Pericardium fibroblast (primary cell): ENCODE results near the gene TBC1D22B. TPM values are rescaled to one million over a fixed set of nuclear protein-coding genes. Genes with fewer than 3 reads are reported as not detected.

Experiments
- total RNA-seq: library from RNA; depleted of rRNA; stranded (reverse); fragments of >200 nt; gene quantifications from 2 replicates; pipeline ENCODE4 v1.2.3, GENCODE V29; 2015

TBC1D22B gene
- 2.7 and 4.6 TPM in 2 replicates for total RNA-seq

GRCh38 chr6:37257634-37258404 is at the start of gene TBC1D22B, which contains the start of gene TMEM217:
TBC1D22B (plus strand) TSS chr6:37257772; CDS start chr6:37257918, 146 bp downstream.
TMEM217 (minus strand) TSS chr6:37258144; CDS start chr6:37219030, 39,114 bp downstream.

GRCh38 chr6:37353761-37354525 is 96.4 kb downstream of the TBC1D22B start, which contains the start of gene RNF8:
RNF8 (plus strand) TSS chr6:37353983; CDS start chr6:37354165, 182 bp downstream.

Other genes with a start within 250 kb of the TBC1D22B start
- gene PIM1, start 87.6 kb upstream of the TBC1D22B start, total RNA-seq = 36.3 and 46.6 TPM in 2 replicates
- gene TMEM217, start 372 bp downstream of the TBC1D22B start, total RNA-seq = 0.12 and 0.17 TPM in 2 replicates
- gene RNF8, start 96.2 kb downstream of the TBC1D22B start, total RNA-seq = 20.1 and 24.4 TPM in 2 replicates
- gene CMTR1, start 175.4 kb downstream of the TBC1D22B start, total RNA-seq = 18.7 and 28.4 TPM in 2 replicates
- 33.0 and 49.8 TPM in 2 replicates for gene CCDC167, start 242.1 kb downstream of the TBC1D22B start, total RNA-seq